HuH-7 (cell line): ENCODE data around the gene RUBCN.
"Not testable (repeated sequence)": the region's sequence is repeated elsewhere in the genome, so short reads cannot be mapped to it uniquely, and the experiment has no call there.

Experiments
- DNase-seq: peaks from one replicate; pipeline ENCODE4 v3.0.0; 2011; ENCODE audit warnings: low spot score

Gene RUBCN

GRCh38 chr3:197734667-197735318 is 1.9 kb downstream of the RUBCN start:
- DNase-seq, result no peak

- DNase-seq, result no peak
Measured at GRCh38 chr3:197733042-197733441, 3.7 kb downstream of the RUBCN start.

DNA sequence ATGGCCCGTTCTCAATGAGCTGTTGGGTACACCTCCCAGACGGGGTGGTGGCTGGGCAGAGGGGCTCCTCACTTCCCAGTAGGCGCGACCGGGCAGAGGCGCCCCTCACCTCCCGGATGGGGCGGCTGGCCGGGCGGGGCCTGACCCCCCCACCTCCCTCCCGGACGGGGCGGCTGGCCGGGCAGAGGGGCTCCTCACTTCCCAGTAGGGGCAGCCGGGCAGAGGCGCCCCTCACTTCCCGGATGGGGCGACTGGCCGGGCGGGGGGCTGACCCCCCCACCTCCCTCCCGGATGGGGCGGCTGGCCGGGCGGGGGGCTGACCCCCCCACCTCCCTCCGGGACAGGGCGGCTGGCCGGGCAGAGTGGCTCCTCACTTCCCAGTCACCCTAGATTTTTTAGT is 5.2 kb downstream of the RUBCN start:
- not testable (repeated sequence) for DNase-seq

DNA sequence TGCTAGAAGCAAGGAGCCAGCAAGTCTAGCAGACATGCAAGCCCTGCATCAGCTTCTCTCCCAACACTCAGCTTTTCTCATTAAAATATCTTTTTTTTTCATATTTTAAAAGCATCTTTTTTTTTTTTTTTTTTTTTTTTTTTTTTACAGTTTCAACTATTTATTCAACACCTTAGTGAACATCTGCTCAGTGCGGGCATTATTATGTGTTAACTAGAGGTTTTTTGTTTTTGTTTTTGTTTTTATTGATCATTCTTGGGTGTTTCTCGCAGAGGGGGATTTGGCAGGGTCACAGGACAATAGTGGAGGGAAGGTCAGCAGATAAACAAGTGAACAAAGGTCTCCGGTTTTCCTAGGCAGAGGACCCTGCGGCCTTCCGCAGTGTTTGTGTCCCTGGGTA is 5.9 kb downstream of the RUBCN start:
- DNase-seq, result not testable (repeated sequence)

GRCh38 chr3:197730200-197730599 is 6.5 kb downstream of the RUBCN start:
- no peak for DNase-seq

GRCh38 chr3:197728487-197728886 is 8.2 kb downstream of the RUBCN start:
- no peak for DNase-seq

DNA sequence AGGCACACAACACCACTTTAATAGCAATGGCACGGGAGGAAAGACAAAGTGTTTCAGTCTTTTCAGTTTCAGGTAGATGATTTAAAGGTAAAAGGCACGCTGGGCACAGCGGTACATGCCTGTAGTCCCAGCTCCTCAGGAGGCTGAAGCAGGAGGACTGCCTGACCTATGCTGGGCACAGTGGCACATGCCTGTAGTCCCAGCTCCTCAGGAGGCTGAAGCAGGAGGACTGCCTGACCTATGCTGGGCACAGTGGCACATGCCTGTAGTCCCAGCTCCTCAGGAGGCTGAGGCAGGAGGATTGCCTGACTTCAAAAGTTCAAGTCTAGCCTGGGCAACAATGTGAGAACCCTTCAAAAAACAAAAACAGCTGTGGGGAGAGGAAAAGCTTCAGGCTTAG is 8.8 kb downstream of the RUBCN start:
- not testable (repeated sequence) for DNase-seq

DNA sequence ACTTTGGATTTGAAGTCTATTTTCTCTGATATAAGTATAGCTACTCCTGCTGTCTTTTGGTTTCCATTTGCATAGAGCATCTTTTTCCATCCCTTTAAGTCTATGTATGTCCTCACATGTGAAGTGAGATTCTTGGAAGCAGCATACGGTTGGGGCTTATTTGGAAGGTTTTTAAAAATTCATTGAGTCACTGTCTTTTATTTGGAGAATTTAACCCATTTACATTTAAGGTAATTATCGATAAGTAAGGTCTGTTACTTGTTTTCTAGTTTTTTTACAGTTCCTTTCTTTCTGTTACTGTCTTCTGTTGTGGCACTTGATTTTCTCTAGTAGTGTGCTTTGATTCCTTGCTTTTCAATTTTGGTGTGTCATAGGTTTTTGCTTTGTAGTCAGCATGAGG is 14.0 kb downstream of the RUBCN start:
- DNase-seq, result no peak

DNA sequence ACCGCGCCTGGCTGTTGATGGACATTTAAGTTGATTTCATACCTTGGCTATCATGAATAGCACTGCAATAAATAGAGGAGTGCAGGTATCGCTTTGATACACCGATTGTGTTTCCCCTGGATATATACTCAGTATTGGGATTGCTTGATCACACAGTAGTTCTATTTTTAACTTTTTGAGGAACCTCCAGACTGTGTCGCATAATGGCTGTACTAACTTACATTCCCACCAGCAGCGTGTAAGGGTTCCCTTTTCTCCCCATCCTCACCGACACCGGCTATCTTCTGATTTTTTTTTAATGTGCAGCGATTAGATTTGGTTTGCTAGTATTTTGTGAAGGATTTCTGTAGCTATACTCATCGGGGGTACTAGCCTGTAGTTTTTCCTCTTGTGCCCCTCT is 16.0 kb downstream of the RUBCN start:
- no peak for DNase-seq

DNA sequence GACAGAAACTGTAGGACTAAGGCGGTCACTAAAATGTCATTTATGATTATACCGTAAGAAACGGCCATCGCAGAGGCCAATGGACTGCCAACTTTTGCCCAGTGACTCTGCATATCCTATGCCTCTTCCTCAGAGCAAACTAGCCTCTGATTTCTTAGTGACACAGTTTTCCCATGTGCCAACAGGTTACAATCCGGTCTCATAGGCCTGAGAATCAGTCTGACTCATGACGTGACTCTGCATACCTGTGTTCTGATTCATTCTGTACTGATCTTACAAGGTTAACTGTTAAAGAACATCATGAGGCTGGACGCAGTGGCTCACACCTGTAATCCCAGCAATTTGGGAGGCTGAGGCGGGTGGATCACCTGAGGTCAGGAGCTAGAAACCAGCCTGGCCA is 17.8 kb downstream of the RUBCN start:
- DNase-seq, result no peak

DNA sequence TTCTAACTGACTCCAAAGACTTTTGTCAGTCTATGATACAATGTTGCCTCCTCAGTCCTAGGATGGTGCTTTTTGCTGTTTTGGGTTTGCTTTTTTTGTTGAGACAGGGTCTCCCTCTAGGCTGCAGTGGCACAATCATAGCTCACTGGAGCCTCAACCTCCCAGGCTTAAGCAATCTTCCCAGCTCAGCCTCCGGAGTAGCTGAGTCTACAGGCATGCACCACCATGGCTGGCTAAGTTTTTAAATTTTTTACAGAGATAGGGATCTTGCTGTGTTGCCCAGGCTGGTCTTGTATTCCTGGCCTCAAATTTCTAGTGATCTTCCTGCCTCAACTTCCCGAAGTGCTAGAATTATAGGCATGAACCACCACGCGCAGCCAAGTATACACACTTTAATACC is 22.5 kb downstream of the RUBCN start:
- DNase-seq, result no peak

- no peak for DNase-seq
Measured at GRCh38 chr3:197713477-197713822, 23.3 kb downstream of the RUBCN start.

DNA sequence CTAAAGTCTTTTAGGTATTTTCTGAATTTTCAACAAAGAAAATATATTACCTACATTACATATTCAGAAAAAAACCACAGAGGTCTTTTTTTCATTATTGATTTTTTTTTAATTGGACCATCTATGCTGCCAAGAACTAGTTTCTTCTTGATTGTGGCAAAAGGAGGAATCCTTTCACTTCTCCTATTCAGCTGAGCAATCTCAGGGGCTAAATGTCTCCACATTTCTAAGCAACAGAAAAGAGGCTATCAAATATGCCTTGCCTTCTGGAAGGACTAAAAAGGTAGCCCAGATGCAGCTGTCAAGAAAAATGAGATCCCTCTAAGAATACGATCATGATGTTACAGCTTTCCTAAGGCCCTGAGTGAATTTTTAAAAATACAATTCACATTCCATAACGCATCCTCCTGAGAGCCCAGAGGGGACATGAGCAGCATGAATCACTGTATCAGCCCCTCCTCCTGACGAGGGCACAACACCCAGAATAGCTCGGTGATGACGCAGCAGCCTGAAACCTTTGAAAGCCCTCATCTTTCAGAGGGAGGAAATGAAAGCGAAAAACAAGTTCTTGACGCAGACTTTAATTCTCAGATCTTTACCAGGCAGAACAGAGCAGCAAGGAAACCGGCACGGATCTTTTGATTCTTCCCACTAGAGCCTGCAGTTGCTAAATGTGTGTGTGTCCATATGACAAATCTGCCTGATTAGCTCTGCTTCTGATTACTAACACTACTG is 24.6 kb downstream of the RUBCN start:
- no peak for DNase-seq

DNA sequence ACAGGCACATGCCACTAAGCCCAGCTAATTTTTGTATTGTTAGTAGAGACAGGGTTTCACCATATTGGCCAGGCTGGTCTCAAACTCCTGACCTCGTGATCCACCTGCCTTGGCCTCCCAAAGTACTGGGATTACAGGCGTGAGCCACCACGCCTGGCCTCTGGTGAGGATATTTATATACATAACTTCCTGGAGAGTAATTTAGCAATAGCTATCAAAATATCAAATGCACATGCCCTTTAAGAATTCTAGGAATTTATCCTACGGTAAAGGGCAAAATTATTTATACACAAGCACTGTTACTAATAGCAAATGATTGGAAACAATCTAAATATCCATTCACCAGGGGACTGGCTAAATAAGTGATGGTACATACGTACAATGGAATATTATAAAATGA is 25.7 kb downstream of the RUBCN start:
- DNase-seq, result not testable (repeated sequence)

DNA sequence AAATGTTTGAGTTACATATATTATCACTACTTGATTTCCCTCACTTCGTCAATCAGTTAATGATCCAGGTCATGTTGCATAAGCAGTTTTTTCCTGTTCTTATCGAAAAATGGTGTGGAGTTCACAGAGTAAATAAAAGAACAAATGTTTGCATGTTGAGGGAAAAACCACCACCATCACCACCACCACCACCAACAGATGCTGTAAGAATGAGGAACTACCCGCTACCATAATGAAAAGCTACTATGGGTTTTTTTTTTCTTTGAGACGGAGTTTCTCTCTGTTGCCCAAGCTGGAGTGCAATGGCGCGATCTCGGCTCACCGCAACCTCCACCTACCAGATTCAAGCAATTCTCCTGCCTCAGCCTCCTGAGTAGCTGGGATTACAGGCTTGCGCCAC is 27.6 kb downstream of the RUBCN start:
- DNase-seq, result no peak

DNA sequence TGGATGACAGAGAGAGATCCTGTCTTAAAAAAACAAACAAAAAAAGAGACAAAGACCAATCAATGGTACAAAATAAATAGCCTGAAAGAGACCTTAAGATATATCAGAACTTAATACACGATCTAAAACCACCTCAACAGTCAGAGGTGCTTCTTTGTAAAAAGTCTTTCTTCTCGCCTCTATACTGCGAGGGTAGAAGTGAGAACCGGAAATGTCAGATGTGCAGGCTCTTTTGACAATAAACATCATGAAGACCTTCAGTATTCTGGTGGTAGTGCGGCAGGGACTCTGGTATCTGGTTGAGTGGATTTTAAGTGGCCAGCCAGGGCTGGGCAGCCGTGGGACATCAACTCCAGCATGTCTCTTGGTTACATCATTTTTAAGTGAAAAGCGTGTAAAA is 30.0 kb downstream of the RUBCN start:
- DNase-seq, result no peak

- no peak for DNase-seq
Measured at GRCh38 chr3:197701841-197702240, 34.9 kb downstream of the RUBCN start.

DNA sequence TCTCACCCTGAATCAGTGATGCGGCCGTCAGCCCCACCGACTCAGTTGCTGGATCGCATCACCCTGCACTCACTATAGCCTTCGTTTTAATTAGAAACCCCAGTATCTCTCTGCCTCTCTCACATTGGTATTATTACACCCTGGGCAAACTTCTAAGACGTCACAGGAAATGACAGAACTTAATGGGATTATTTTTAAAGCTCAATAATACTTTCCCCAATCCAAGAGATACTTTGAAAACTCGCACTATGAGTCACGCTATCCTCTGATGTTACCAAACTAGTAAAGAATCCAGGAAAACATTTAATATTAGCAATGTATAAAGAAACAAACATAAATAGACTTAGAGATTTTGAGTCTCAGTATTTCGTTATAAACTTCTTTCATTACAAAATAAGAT is 36.6 kb downstream of the RUBCN start:
- DNase-seq, result no peak

GRCh38 chr3:197697355-197697754 is 39.3 kb downstream of the RUBCN start:
- DNase-seq, result no peak

DNA sequence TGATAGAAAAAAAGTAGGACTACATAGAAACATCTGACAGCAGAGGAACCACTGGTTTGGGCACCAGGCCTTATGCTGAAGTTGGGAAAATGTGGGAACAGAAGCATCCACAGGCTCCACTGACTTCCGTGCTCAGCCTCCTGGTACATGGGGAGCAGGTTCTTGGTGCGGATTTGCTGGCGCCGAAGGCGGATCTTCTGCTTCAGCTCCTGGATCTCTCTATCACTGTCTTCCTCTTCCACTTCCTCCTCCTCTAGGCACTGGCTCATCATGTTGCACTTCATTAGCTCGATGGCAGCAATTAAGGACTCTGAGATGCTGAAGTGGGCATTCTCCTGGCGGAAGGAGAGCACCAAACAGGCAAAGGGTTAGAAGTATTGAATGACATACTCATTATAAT is 42.5 kb downstream of the RUBCN start:
- DNase-seq, result no peak

GRCh38 chr3:197692641-197693040 is 44.1 kb downstream of the RUBCN start:
- no peak for DNase-seq

DNA sequence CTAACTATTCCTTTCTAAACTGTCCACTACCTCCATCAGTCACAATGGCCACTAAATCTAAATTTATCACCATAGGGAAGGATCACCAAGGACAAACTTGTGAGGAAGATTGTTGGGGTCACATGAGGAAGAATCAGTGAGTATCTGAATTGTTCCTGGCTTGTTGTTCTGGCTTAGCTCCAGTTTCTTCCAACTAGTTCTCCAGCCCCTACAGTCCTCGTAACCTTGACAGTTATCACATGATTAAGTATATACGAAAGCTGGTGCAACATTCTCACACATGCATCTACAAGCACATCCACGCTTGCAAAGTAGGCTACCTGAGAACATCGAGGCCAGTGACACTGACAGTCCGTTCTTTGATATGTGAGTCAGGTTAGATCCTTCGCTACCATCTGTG is 46.0 kb downstream of the RUBCN start:
- DNase-seq, result no peak

GRCh38 chr3:197687570-197687969 is 49.1 kb downstream of the RUBCN start:
- no peak for DNase-seq

GRCh38 chr3:197686899-197687298 is 49.8 kb downstream of the RUBCN start:
- no peak for DNase-seq
